Activated T-helper 2 cell treated with anti-CD3 and anti-CD28 coated beads, Interferon-gamma antibody, Interleukin-2, Interleukin-4, amounts not matched to agents 10 μg/mL and 5 μg/mL and 100 μg/mL, durations not matched to agents 14 hours and 24 hours and 36 hours (primary cell): ENCODE data around the gene PLPPR2. TPM values are rescaled to one million over a fixed set of nuclear protein-coding genes. Genes with fewer than 3 reads are reported as not detected.
A peak's percentile ranks its signal among the peaks of the same experiment; 100 is the strongest.

Experiments
- DNase-seq: peaks from one replicate; pipeline ENCODE4 v3.0.0; 2021; ENCODE audit warnings: low spot score
- H3K27ac Mint-ChIP-seq: one replicate; pipeline ENCODE4 v1.8.0; 2021; ENCODE audit warnings: mixed read lengths
- H3K27me3 Mint-ChIP-seq: one replicate; pipeline ENCODE4 v1.8.0; 2021; ENCODE audit warnings: low read depth, mixed read lengths
- H3K36me3 Mint-ChIP-seq: one replicate; pipeline ENCODE4 v1.8.0; 2021; ENCODE audit warnings: low read depth, mixed read lengths
- H3K4me1 Mint-ChIP-seq: one replicate; pipeline ENCODE4 v1.8.0; 2021; ENCODE audit warnings: low read depth, mixed read lengths
- H3K4me3 Mint-ChIP-seq: one replicate; pipeline ENCODE4 v1.8.0; 2021; ENCODE audit warnings: low read depth, mild to moderate bottlenecking, moderate library complexity, mixed read lengths
- H3K9me3 Mint-ChIP-seq: one replicate; pipeline ENCODE4 v1.8.0; 2021; ENCODE audit warnings: mixed read lengths
- intact Hi-C: fragments of 100-400 bp; cut with micrococcal nuclease; formaldehyde crosslinking; loops from one replicate; pipeline ENCODE4 v1.15.1; 2023
- total RNA-seq: library from RNA; stranded (reverse); gene quantifications from 2 replicates; pipeline ENCODE4 v1.2.3, GENCODE V29; 2022

PLPPR2 gene
- total RNA-seq, 1 donor from 2014 or later: 2.6 TPM

GRCh38 chr19:11379857-11380350 is 24.7 kb downstream of the PLPPR2 start:
- Mint-ChIP-seq H3K9me3 (no peaks in the 10 kb centered on the region), H3K4me1 (peaks cover 42% of the 10 kb centered on the region)
- intact Hi-C loops: loop anchor here (5.0 to 10.0 kb wide), 4 partner anchors 42 to 223 kb away; partner anchors contain the start of genes SPC24 and TSPAN16

GRCh38 chr19:11380653-11381537 is 25.7 kb downstream of the PLPPR2 start:
- Mint-ChIP-seq H3K27me3 (peaks cover 12% of the 10 kb centered on the region), H3K36me3 (peaks cover 23% of the 10 kb centered on the region)

More at GRCh38 chr19:11379857-11380350, 24.7 kb downstream of the PLPPR2 start:
- Mint-ChIP-seq H3K27ac (peak overlapping the region; percentile 100), H3K27me3 (peaks cover 11% of the 10 kb centered on the region), H3K36me3 (peaks cover 27% of the 10 kb centered on the region), H3K4me3 (peak overlapping the region; percentile 99)
- no peak for DNase-seq

GRCh38 chr19:11382898-11383705 is 27.9 kb downstream of the PLPPR2 start:
- H3K9me3 Mint-ChIP-seq: no peaks in the 10 kb centered on the region
- peak overlapping the region; percentile 76 for H3K27ac Mint-ChIP-seq
- peaks cover 12% of the 10 kb centered on the region for H3K27me3 Mint-ChIP-seq
- intact Hi-C loops: loop anchor here (5.0 kb wide), 3 partner anchors 39 to 226 kb away; partner anchors contain the start of gene SPC24
- DNase-seq: peak; percentile 40
- H3K36me3 Mint-ChIP-seq: peaks cover 9% of the 10 kb centered on the region
- H3K4me1 Mint-ChIP-seq: peaks cover 28% of the 10 kb centered on the region
- peak overlapping the region; percentile 74 for H3K4me3 Mint-ChIP-seq

More at GRCh38 chr19:11380653-11381537, 25.7 kb downstream of the PLPPR2 start:
- Mint-ChIP-seq H3K4me3 (peak overlapping the region; percentile 99), H3K4me1 (peaks cover 38% of the 10 kb centered on the region), H3K27ac (peak overlapping the region; percentile 100), H3K9me3 (no peaks in the 10 kb centered on the region)
- intact Hi-C loops: loop anchor here (1.0 to 5.0 kb wide), 5 partner anchors 41 to 224 kb away; partner anchors contain the start of genes ODAD3, PRKCSH and SPC24
- peak; percentile 97 for DNase-seq

GRCh38 chr19:11383706-11384048 is 28.4 kb downstream of the PLPPR2 start:
- H3K4me1 Mint-ChIP-seq: peaks cover 24% of the 10 kb centered on the region
- H3K9me3 Mint-ChIP-seq: no peaks in the 10 kb centered on the region
- no peak overlapping the region for H3K27ac Mint-ChIP-seq
- no peak overlapping the region for H3K4me3 Mint-ChIP-seq
- H3K27me3 Mint-ChIP-seq: peaks cover 12% of the 10 kb centered on the region
- no peak for DNase-seq
- H3K36me3 Mint-ChIP-seq: peaks cover 5% of the 10 kb centered on the region
- intact Hi-C loops: loop anchor here (5.0 kb wide), 3 partner anchors 39 to 226 kb away; partner anchors contain the start of gene SPC24

GRCh38 chr19:11384778-11385129 is 29.5 kb downstream of the PLPPR2 start:
- H3K27me3 Mint-ChIP-seq: peaks cover 12% of the 10 kb centered on the region
- intact Hi-C loops: loop anchor here (5.0 kb wide), 3 partner anchors 38 to 227 kb away; partner anchors contain the start of gene SPC24
- no peak overlapping the region for H3K4me3 Mint-ChIP-seq
- DNase-seq: no peak
- H3K27ac Mint-ChIP-seq: no peak overlapping the region
- H3K9me3 Mint-ChIP-seq: no peaks in the 10 kb centered on the region
- H3K36me3 Mint-ChIP-seq: peaks cover 3% of the 10 kb centered on the region
- H3K4me1 Mint-ChIP-seq: peaks cover 23% of the 10 kb centered on the region

GRCh38 chr19:11387162-11388034 is 32.2 kb downstream of the PLPPR2 start:
- Mint-ChIP-seq H3K36me3 (no peaks in the 10 kb centered on the region), H3K9me3 (peaks cover 4% of the 10 kb centered on the region), H3K27me3 (peaks cover 15% of the 10 kb centered on the region), H3K27ac (no peak overlapping the region), H3K4me3 (no peak overlapping the region), H3K4me1 (peaks cover 7% of the 10 kb centered on the region)
- DNase-seq: no peak
- intact Hi-C loops: no loop called here

GRCh38 chr19:11390359-11390758 is 35.1 kb downstream of the PLPPR2 start:
- H3K9me3 Mint-ChIP-seq: peaks cover 4% of the 10 kb centered on the region
- peaks cover 6% of the 10 kb centered on the region for H3K27me3 Mint-ChIP-seq
- H3K27ac Mint-ChIP-seq: no peak overlapping the region
- intact Hi-C loops: no loop called here
- H3K4me3 Mint-ChIP-seq: no peak overlapping the region
- no peak for DNase-seq
- no peaks in the 10 kb centered on the region for H3K36me3 Mint-ChIP-seq
- peaks cover 6% of the 10 kb centered on the region for H3K4me1 Mint-ChIP-seq

- Mint-ChIP-seq H3K36me3 (no peaks in the 10 kb centered on the region), H3K4me3 (no peak overlapping the region), H3K9me3 (peaks cover 4% of the 10 kb centered on the region), H3K27me3 (peaks cover 8% of the 10 kb centered on the region), H3K4me1 (peaks cover 6% of the 10 kb centered on the region), H3K27ac (no peak overlapping the region)
- DNase-seq: no peak
- intact Hi-C loops: no loop called here
These were observed 35.9 kb downstream of the PLPPR2 start for GRCh38 chr19:11390933-11391680.

GRCh38 chr19:11397089-11397610 is 41.9 kb downstream of the PLPPR2 start:
- Mint-ChIP-seq H3K27ac (no peak overlapping the region), H3K4me3 (no peak overlapping the region)

GRCh38 chr19:11399667-11400066 is 44.4 kb downstream of the PLPPR2 start:
- Mint-ChIP-seq H3K27ac (no peak overlapping the region), H3K4me1 (no peaks in the 10 kb centered on the region), H3K4me3 (no peak overlapping the region), H3K9me3 (no peaks in the 10 kb centered on the region), H3K27me3 (peaks cover 5% of the 10 kb centered on the region), H3K36me3 (no peaks in the 10 kb centered on the region)
- no peak for DNase-seq
- intact Hi-C loops: no loop called here

More at GRCh38 chr19:11397089-11397610, 41.9 kb downstream of the PLPPR2 start:
- Mint-ChIP-seq H3K4me1 (peaks cover 2% of the 10 kb centered on the region), H3K27me3 (peaks cover 5% of the 10 kb centered on the region), H3K9me3 (no peaks in the 10 kb centered on the region), H3K36me3 (no peaks in the 10 kb centered on the region)
- intact Hi-C loops: no loop called here
- no peak for DNase-seq

DNA sequence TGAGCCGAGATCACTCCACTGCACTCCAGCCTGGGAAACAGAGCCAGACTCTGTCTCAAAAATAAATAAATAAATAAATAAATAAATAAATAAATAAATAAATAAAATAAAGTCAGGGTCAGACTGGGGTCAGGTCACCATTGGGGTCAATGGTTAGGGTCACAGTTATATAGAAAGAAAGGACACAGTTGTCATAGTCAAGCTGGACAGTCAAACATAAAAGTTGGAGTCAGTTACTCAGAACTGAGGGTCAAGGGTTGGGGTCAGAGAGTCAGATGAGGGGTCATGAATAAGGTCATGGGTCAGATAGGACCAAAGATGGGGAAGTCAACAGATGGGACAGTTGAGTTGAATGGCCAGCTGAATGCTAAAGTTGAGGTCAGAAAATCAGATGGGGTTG is 45.6 kb downstream of the PLPPR2 start:
- no peak for DNase-seq
- Mint-ChIP-seq H3K27ac (no peak overlapping the region), H3K4me1 (no peaks in the 10 kb centered on the region), H3K9me3 (no peaks in the 10 kb centered on the region), H3K4me3 (no peak overlapping the region), H3K27me3 (no peaks in the 10 kb centered on the region), H3K36me3 (no peaks in the 10 kb centered on the region)
- intact Hi-C loops: no loop called here
